GM19372 (cell line): Measurements from ENCODE around the gene RNU4-1.
"Not testable (repeated sequence)": the region's sequence is repeated elsewhere in the genome, so short reads cannot be mapped to it uniquely, and the experiment has no call there.

Experiments
- ATAC-seq: cut with Tn5 transposase; IDR thresholded peaks from one replicate; pipeline ENCODE4 v1.9.1; 2021; ENCODE audit warnings: mild to moderate bottlenecking, low read depth, moderate library complexity; ENCODE audit not compliant: unreplicated experiment

The RNU4-1 gene

DNA sequence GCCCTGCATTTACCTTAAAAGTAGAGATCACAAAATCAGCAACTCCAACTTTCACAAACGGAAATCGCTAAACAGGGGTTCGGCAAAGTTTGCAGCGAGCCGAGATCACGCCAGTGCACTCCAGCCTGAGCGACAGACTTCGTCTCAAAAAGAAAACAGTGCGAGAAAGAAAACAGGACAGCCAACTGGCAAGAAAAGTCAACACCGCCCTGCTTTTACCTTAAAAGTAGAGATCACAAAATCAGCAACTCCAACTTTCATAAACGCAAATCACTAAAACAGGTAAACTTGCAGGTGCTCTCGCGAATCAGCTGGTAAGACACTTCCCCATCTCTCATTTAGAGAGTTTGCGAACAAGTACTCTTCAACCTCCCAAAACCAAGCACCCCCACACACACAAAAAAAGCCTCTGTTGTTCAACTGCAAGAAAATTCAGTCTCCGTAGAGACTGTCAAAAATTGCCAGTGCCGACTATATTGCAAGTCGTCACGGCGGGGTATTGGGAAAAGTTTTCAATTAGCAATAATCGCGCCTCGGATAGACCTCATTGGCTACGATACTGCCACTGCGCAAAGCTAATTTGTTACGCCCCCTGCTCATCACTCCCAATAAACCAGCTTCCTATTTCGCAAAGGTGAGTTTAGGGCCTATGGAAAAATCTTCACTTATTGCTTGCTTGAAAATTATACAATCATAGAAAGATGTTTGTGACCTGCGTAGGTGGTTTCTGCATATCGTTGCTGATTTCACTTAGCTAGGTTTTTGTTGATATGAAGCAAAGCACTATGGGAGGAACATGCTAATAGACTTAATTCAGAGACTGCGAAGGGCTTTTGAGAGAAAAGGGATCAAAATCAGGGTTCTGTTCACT, at the start of gene RNU4-1:
Gene RNU4-1, minus strand, starts transcription at position 577 of the 871 bp plus-strand sequence.
- peak; percentile 47 for ATAC-seq

DNA sequence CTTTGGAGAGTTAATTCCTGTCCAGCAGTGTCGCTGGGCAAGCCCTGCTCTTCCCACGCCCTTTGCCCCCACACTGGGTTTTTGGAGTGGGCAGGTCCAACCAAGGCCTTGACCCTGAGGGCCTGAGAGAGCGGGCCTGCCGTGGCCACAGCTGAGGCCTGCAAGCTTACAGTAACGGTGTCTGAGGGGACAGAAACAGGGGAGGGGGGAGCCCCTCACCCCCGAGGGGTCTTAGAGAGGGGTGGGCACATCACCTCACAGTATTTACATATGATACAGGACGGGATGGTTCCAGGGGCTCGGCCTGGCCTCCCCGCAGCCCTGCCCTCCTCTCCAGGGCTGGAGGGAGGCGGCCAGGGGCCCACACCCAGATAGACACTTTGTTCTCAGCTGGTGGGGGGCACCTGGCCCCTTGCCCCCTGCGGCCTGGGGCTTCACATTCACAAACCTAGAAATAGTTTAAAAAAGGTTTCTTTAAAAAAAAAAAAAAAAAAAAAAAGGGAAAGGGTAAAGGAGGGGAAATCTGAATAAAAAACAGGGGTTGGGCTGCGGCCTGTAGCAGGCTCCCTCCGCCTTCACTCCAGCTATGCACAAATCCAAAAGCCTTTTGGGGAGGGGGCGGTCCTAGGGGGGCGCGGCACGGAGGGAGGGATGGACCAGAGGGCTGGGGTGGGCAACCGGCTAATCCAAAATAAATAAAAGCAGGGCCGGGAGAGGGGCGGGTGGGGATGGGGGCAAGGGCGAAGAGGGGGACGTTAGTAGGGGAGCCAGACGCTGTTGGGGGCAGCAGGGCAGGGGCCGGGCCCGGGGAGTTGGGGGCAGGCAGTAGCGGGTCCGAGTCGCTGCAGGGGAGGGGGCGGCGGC, 49.4 kb upstream of the RNU4-1 start:
- ATAC-seq = no peak

DNA sequence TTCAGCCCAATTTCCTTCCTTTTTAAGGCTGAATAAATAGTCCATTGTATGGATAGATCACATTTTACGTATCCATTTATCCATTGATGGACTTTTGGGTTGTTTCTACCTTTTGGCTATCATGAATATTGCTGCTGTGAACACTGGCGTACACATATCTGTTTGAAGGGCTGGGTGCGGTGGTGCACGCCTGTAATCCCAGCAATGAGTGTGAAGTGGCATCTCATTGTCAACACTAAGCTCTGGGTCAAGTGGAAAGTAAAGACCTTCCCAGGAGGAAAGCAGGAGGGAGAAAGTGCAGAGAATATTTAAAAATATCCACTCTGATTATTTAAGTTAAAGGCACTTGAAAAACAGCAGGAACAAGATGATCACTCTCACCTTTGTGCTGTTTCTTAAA, 46.2 kb upstream of the RNU4-1 start:
- ATAC-seq = no peak

DNA sequence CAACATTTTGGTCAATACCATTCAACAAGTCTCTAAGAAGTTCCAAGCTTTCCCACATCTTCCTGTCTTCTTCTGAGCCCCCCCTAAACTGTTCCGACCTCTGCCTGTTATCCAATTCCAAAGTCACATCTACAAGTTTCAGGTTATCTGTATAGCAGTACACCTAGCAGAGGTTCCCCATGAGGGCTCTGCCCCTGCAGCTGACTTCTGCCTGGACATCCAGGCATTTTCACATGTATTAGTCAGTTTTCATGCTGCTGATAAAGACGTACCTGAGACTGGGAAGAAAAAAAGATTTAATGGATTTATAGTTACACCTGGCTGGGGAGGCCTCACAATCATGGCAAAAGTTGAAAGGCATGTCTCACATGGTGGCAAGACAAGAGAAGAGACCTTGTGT, 44.7 kb upstream of the RNU4-1 start:
- no peak for ATAC-seq

DNA sequence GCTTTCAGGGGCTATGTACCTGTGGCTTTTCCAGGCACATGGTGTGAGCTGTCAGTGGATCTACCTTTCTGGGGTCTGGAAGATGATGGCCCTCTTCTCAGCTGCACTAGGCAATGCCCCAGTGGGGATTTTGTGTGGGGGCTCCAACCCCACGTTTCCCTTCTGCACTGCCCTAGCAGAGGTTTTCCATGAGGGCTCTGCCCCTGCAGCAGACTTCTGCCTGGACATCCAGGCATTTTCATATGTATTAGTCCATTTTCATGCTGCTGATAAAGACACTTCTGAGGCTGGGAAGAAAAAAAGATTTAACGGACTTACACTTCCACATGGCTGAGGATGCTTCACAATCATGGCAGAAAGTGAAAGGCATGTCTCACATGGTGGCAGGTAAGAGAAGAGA, 43.4 kb upstream of the RNU4-1 start:
- ATAC-seq = not testable (repeated sequence)

DNA sequence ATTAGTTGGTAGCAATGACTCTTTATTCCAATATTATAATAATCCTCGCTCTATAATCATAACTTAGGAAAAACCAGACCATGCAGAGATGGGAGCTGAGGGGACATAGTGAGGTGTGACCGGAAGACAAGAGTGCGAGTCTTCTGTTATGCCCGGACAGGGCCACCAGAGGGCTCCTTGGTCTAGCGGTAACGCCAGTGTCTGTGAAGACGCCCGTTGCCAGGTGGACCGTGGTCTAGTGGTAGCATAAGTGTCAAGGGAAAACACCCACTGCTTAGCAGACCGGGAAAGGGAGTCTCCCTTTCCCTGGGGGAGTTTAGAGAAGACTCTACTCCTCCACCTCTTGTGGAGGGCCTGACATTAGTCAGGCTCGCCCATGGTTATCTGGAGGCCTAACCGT, 42.4 kb upstream of the RNU4-1 start:
- not testable (repeated sequence) for ATAC-seq

DNA sequence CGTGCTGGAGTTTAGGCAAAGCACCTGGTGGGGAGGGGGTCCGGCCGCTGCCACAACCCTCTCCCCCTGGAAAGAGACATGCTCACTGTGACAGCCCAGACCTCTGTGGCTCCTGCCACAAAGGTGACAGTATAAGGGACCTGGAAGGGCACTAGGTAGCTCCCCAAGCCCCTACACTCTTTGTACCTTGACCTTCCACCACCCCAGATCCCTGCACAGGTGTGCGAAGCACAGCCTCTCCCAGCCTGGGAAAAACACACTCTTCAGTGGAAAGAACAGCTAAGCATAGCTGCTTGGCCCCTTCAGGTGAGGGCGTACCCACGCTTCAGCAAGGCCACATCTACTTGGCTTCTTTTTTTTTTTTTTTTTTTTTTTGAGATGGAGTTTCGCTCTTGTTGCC, 39.5 kb upstream of the RNU4-1 start:
- ATAC-seq = no peak

DNA sequence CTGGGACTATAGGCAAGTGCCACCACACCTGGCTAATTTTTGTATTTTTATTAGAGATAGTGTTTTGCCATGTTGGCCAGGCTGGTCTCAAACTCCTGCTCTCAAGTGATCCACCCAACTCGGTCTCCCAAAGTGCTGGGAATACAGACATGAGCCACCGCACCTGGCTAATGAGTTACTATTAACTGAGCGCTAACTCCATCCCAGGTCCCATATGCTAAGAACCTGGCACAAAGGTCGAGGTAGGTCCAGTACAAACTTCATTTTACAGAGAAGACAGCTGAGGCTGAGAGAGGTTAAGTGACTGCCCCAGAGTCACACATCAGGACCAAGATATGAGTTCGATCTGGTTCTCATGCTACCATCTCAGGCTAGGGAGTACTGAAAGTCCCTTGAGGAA, 39.0 kb upstream of the RNU4-1 start:
- no peak for ATAC-seq

DNA sequence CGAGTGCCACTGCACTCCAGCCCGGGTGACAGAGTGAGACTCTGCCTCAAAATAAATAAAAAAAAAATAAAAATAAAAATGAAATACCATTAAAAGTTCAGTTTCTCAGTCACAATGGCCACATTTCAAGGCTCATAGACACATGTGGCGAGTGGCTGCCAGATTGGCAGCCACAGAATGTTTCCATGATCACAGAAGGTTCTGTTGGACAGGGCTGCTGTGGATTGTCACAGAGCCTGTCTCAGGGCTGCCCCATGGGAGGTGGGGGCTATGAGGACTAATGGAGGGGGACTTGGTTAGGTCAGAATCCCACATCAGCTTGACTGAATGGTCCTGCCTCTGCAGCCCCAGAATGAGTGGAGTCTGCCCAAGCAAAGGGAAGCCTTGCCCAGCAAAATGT, 38.4 kb upstream of the RNU4-1 start:
- no peak for ATAC-seq

DNA sequence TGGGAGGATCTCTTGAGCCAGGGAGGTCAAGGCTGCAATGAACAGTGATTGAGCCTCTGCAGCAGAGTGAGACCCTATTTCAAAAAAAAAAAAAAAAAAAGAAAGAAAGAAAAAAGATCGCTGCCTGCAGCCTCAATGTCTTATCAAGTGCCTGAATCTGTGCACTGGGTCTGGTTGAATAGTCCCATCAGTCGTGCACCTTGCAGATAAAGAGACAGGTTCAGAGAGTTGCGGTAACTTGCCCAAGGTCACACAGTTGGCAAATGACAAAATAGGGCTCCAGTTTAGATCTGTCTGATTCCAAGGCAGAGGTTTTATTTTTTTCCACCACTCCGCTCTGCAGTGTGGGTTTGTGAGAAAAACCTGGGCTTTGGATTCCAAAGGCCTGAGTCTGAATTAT, 35.2 kb upstream of the RNU4-1 start:
- no peak for ATAC-seq

DNA sequence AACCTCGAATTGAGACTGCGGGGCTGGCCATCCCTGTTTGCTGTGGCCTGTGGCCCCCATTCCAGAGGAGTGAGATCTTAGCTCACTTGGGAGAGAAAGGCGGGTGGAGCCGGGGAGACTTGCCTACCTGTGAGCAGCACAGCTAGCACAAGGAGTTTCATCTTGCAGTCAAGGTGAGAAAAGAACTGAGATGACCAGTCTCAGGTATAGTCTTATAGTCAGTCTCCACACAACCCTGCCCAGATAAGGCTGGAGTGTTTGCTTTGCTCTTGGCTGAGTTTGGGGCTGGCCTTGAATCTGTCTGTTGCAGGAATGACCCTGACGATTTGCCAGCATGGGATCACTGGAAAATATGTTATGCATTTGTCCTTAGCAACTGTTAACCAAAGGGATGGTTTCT, 34.6 kb upstream of the RNU4-1 start, which contains the start of gene PLA2G1B:
Gene PLA2G1B, minus strand, starts transcription at position 187 of the 400 bp plus-strand sequence. Its CDS starts 26 bp downstream, at position 161.
- ATAC-seq = no peak

DNA sequence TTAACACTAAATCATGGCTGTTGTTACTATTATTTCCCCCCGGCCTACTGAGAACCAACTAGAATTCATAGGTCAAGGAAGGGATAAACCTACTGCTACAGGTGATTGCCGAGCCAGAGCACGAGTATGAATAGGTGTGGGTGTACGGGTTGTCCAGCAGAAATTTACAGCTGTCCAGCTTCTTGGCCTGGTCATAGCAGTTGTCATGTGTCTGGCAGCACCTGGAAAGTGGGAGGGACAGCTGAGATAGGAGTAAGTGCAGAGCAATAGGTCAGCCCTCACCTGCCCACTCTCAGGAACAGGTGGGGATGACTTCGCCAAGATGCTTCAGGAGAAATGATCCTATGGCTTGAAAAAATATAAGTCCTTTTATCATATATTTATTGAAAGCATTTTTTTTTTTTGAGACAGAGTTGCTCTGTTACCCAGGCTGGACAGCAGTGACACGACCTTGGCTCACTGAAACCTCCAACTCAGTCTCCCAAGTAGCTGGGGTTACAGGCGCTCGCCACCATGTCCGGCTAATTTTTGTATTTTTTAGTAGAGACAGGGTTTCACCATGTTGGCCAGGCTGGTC, 31.9 kb upstream of the RNU4-1 start:
- ATAC-seq = no peak

DNA sequence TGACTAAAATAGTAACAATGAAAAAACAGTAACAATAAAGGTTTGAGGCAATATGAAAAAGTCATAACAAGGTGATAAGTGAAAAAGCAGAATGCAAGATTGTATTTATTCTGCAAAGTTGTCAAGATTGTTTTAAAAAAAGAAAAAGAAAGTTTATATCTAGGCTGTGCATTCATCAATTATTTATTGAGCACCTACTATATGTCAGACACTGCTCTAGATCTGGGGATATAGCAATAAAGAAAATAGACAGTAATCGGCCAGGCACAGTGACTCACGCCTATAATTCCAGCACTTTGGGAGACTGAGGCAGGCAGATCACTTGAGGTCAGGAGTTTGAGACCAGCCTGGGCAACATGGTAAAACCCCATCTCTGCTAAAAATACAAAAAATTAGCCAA, 30.7 kb upstream of the RNU4-1 start:
- no peak for ATAC-seq

DNA sequence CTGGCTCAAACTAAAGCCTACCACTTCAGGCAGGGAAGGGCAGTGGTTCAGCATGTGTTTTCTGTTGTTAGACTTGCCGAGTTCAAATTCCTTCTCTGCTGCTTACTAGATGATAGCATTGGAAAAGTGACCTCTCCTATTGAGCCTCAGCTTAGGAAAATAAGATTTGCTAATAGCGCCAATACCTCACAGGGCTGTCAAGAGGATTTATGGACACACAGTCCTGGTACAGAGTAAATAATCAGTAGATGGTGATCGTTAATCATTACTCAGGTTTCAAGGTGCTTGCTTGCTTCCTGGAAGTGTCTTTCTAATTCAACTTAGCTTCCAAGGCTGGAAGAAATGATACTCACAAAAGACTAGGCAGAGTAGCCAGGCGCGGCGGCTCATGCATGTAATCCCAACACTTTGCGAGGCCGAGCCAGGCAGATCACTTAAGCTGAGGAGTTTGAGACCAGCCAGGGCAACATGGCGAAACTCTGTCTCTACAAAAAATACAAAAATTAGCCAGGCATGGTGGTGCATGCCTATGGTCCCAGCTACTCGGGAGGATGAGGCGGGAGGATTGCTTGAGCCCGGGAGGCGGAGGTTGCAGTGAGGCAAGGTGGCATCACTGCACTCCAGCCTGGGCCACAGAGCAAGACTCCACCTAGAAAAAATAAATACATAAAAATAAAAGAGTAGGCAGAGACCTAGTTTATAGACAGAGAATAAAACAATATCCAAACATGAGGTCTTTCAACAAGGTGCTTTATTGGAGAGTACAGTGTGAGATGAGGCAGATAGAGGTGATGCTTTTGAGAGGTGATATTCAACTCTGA, 28.6 kb upstream of the RNU4-1 start:
- no peak for ATAC-seq

DNA sequence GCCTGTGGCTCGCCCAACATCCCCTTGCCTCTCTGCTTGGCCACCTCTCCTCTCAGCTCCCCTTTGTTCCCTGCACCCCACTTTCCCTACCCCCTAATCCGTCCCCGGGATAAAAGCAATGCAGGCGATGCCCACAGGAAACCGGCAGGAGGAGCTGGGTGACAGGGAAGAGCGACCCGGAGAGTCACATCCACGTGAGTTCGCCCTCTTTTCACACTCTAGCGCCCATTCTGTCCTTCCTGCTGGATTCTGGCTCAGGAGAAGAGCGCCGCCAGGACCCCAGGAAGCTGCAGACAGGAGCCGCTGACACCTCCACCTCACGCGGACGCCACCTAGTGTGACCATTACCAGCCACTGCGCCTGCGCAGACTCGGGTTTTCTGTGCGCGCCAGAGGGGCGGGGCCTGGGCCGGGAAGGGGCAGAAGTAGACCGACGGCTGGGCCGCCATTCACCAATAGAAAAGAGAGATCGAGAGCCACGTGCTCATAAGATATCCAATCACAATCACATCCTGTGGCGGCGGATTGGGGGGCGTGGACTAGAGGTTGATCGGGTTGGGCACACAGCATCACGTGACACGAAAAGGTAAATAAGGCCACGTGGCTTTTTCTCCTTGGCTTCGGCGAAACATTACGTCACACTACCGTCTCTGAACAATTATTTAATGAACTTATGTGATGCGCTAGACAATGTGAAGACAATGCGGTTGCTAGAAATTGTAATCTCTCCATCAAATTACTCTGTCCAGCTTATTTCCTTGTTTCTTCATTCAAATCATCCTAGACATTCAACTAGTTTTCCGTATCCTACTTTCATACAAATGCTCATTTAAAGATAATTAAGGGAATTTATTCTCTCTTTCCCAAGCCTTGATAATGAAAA, 24.4 kb upstream of the RNU4-1 start:
- peak; percentile 99 for ATAC-seq

DNA sequence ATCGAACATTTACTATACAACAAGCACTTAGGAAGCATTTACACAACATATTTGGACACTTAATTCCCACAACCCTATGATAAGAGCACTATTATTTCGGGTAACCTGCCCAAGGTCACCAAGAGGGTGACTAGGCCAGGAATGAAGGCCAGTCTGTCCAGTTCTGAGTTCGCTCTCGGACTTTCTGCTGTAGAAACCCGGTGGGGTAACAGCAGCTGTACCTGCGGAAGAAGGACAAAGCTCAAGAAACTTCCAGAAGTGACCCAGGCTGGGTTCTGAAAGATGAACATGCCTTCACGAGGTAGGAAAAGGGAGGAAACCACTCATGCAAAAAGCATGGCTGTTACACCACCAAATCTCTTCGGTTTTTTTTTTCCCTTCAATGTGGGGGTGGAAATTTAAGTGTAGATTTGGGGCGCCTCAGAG, 23.8 kb upstream of the RNU4-1 start:
- ATAC-seq = no peak

DNA sequence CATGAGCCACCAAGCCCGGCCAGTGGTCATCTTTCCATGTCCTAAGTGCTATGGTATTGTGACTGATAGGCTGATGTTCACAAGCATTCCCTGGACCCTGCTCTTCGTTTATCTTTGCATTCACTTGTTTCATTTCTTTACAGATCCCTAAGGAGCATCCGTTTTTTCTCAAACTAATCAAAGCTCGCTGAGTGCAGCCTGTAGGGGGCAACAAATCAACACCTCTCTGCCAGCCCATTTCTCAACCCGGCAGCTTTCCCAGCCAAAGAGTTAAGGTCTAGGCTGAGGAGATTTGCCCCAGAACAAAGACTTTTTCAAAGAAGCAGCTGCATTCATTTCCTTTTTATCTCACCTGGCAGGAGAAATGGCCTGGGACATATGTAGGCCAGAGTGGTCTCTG, 21.2 kb upstream of the RNU4-1 start:
- no peak for ATAC-seq

DNA sequence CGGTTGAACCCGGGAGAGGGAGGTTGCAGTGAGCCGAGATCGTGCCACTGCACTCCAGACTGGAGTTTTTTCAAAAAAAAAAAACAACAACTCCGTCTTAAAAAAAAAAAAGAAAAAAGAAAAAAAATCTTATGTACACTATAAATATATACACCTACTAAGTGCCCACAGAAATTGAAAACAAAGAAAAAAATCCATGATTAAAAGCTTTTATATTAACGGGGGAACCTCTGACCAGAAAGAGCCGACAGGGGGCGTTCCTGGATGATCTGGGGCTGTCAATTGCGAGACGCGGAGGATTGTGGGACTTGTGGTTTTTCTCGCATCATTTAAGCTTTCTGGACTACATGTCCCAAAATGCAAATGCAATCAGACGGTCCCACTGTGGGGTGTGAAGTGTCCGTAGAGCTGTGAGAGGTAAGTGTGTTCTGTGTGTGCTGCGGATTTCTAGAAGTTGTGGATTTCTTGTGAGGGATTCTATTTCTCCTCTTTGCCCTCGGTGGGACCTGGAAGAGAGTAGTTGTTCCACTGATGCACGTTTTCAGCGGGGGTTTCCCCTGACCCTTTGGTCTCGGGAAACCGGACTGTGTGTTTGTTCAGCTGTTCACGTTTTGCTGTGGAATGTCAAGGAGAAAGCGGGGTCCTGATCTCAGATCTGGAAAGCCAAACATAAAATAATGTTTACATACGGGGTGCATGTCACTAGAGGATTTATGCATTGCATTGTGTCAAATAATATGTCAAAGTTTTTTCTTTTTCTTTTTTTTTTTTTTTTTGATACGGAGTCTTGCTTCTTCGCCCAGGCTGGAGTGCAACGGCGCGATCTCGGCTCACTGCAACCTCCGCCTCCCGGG, 9.2 kb upstream of the RNU4-1 start, which contains the start of gene SIRT4:
Gene SIRT4, plus strand, starts transcription at position 360 of the 854 bp plus-strand sequence. CDS start 1,241 bp downstream, outside the sequence.
- ATAC-seq = peak; percentile 98
